Uterus (tissue), 2 donors: ENCODE results near the gene SUGCT.

Source experiments
- POLR2A ChIP-seq, 2 donors: fragments of 450-650 bp; IDR thresholded peaks; one replicate each; pipeline ENCODE4 v1.6.1; 2016; ENCODE audit warnings: antibody characterized with exemption in 2 of 2, mild to moderate bottlenecking in 1 of 2, moderate library complexity in 1 of 2
- TF ChIP-seq, protein P1 (sequence below), 4 experiments: fragments of 200-600 bp in 2 of 4; fragments of 450-650 bp in 2 of 4; sonication (generic) in 2 of 4; IDR thresholded peaks; one replicate each; pipeline ENCODE4 v1.5.1; 2016 to 2019; ENCODE audit warnings: antibody characterized with exemption in 4 of 4, mild to moderate bottlenecking in 2 of 4, moderate library complexity in 1 of 4

DNA sequence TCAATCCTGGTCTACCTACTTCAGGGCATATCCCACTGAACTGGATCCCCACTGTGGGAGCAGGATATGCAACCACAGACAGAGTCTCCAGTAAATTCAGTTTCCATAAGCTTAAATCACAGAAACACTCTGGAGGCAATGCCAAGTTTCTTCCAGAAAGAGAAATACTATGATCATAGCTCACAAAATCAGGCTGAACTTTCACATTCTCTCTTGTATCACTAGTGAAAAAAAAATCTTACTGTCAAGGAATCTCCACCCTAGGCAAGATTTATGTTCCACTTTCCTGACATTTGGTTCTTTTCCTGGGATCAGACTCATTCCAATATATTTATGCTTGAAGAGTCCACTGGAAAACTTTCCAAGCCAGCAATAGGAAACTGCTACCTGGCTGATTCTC is 749.0 kb downstream of the SUGCT start:
- no peak for TF ChIP-seq POLR2A (IDR thresholded peaks at IDR 0.05)
- TF ChIP-seq, protein P1, sequence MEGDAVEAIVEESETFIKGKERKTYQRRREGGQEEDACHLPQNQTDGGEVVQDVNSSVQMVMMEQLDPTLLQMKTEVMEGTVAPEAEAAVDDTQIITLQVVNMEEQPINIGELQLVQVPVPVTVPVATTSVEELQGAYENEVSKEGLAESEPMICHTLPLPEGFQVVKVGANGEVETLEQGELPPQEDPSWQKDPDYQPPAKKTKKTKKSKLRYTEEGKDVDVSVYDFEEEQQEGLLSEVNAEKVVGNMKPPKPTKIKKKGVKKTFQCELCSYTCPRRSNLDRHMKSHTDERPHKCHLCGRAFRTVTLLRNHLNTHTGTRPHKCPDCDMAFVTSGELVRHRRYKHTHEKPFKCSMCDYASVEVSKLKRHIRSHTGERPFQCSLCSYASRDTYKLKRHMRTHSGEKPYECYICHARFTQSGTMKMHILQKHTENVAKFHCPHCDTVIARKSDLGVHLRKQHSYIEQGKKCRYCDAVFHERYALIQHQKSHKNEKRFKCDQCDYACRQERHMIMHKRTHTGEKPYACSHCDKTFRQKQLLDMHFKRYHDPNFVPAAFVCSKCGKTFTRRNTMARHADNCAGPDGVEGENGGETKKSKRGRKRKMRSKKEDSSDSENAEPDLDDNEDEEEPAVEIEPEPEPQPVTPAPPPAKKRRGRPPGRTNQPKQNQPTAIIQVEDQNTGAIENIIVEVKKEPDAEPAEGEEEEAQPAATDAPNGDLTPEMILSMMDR (IDR thresholded peaks at IDR 0.05) = no peak
